Loucy (cell line): ENCODE measurements around the gene CORO1C.
"Not testable (repeated sequence)": the region's sequence is repeated elsewhere in the genome, so short reads cannot be mapped to it uniquely, and the experiment has no call there.

Source experiments
- H2AFZ ChIP-seq: fragments of 200-600 bp; sonication (generic); 2 replicates; pipeline ENCODE4 v1.6.0; 2016; ENCODE audit warnings: antibody characterized with exemption, mild to moderate bottlenecking, low read length, moderate library complexity
- H3F3A ChIP-seq: fragments of 200-600 bp; 2 replicates; pipeline ENCODE4 v1.6.0; 2016; ENCODE audit warnings: antibody characterized with exemption, low read depth, mild to moderate bottlenecking
- H3K27me3 ChIP-seq: fragments of 200-600 bp; sonication (generic); 2 replicates; pipeline ENCODE4 v1.6.1; 2014; ENCODE audit warnings: low read length, mild to moderate bottlenecking; ENCODE audit not compliant: insufficient read depth, poor library complexity, severe bottlenecking
- H3K36me3 ChIP-seq: fragments of 200-600 bp; sonication (generic); 2 replicates; pipeline ENCODE4 v1.6.1; 2016; ENCODE audit warnings: low read length; ENCODE audit not compliant: insufficient read depth
- H3K4me1 ChIP-seq: fragments of 200-600 bp; sonication (generic); 2 replicates; pipeline ENCODE4 v1.5.1; 2014; ENCODE audit warnings: low read length, mild to moderate bottlenecking; ENCODE audit not compliant: insufficient read depth, poor library complexity, severe bottlenecking
- H3K4me2 ChIP-seq: fragments of 200-600 bp; sonication (generic); 2 replicates; pipeline ENCODE4 v1.6.0; 2014; ENCODE audit warnings: antibody characterized with exemption, low read length, low read depth, mild to moderate bottlenecking; ENCODE audit not compliant: poor library complexity, severe bottlenecking
- H3K4me3 ChIP-seq: fragments of 200-600 bp; sonication (generic); 2 replicates; pipeline ENCODE4 v1.5.1; 2014; ENCODE audit warnings: low read length, mild to moderate bottlenecking, mixed read lengths; ENCODE audit not compliant: poor library complexity, severe bottlenecking
- H3K79me2 ChIP-seq: fragments of 200-600 bp; sonication (generic); 2 replicates; pipeline ENCODE4 v1.6.1; 2014; ENCODE audit warnings: low read length; ENCODE audit not compliant: insufficient read depth
- H3K9ac ChIP-seq: fragments of 200-600 bp; sonication (generic); 2 replicates; pipeline ENCODE4 v1.6.0; 2014; ENCODE audit warnings: mild to moderate bottlenecking, low read depth, low read length, moderate library complexity; ENCODE audit not compliant: poor library complexity, severe bottlenecking
- H3K9me2 ChIP-seq: fragments of 200-600 bp; sonication (generic); replicated peaks from 2 replicates; pipeline ENCODE4 v1.6.1; 2016; ENCODE audit warnings: low read depth, low read length, mixed read lengths
- H3K9me3 ChIP-seq: fragments of 200-600 bp; sonication (generic); 2 replicates; pipeline ENCODE4 v1.6.1; 2014; ENCODE audit warnings: mild to moderate bottlenecking, antibody characterized with exemption, low read length, low read depth; ENCODE audit not compliant: insufficient read depth
- H4K20me1 ChIP-seq: fragments of 200-600 bp; sonication (generic); 2 replicates; pipeline ENCODE4 v1.6.0; 2014; ENCODE audit warnings: antibody characterized with exemption, low read length, mild to moderate bottlenecking; ENCODE audit not compliant: insufficient read depth, poor library complexity, severe bottlenecking
- EZH2phosphoT487 ChIP-seq: fragments of 200-600 bp; IDR thresholded peaks from 2 replicates; pipeline ENCODE4 v1.6.1; 2018; ENCODE audit warnings: antibody characterized with exemption, mild to moderate bottlenecking, moderate library complexity, borderline replicate concordance
- TF ChIP-seq, protein P1 (sequence below): fragments of 200-600 bp; sonication (generic); conservative IDR thresholded peaks from 2 replicates; pipeline ENCODE4 v1.5.1; 2014; ENCODE audit warnings: mild to moderate bottlenecking, antibody characterized with exemption, low read length

CORO1C gene

DNA sequence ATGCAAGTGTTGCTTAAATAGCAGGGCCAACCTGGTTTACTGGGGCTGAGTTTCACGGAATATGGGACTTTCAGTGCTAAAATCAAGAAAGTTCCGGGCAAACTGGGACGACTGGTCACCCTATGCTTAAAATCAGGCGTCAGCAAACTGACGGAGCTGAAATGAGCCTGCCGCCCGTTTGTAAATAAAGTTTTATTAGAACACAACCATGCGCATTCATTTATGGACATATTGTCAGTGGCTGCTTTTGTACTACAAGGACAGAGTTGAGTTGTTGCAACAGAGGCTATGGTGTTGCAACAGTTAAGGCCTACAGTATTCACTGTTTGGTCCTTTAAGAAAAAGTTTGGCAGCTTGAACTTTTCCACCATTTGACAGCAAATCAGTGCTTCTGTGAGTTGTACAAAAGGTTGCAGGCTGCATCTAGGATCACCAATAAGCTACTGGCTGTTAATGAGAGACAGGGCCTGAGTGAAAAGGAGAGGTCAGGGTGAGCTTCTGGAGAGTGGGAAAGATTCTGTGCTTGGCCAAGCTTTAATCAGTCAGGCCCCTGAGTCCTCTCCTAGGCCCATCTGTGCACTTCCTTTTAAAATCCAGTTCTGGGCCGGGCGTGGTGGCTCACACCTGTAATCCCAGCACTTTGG lies 111.0 kb downstream of the CORO1C start:
- H3K9ac ChIP-seq = no peak overlapping the region
- no peak overlapping the region for H2AFZ ChIP-seq
- H3K4me3 ChIP-seq = no peak overlapping the region
- no peaks in the 10 kb centered on the region for H3K36me3 ChIP-seq
- no peaks in the 10 kb centered on the region for H3K9me2 ChIP-seq
- no peaks in the 10 kb centered on the region for H4K20me1 ChIP-seq
- H3K4me1 ChIP-seq = peaks cover 23% of the 10 kb centered on the region
- H3K4me2 ChIP-seq = no peak overlapping the region
- no peaks in the 10 kb centered on the region for H3K9me3 ChIP-seq
- TF ChIP-seq, protein P1, sequence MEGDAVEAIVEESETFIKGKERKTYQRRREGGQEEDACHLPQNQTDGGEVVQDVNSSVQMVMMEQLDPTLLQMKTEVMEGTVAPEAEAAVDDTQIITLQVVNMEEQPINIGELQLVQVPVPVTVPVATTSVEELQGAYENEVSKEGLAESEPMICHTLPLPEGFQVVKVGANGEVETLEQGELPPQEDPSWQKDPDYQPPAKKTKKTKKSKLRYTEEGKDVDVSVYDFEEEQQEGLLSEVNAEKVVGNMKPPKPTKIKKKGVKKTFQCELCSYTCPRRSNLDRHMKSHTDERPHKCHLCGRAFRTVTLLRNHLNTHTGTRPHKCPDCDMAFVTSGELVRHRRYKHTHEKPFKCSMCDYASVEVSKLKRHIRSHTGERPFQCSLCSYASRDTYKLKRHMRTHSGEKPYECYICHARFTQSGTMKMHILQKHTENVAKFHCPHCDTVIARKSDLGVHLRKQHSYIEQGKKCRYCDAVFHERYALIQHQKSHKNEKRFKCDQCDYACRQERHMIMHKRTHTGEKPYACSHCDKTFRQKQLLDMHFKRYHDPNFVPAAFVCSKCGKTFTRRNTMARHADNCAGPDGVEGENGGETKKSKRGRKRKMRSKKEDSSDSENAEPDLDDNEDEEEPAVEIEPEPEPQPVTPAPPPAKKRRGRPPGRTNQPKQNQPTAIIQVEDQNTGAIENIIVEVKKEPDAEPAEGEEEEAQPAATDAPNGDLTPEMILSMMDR = no peak
- TF ChIP-seq EZH2phosphoT487 = no peak
- H3K79me2 ChIP-seq = no peaks in the 10 kb centered on the region
- no peaks in the 10 kb centered on the region for H3K27me3 ChIP-seq
- no peaks in the 10 kb centered on the region for H3F3A ChIP-seq

DNA sequence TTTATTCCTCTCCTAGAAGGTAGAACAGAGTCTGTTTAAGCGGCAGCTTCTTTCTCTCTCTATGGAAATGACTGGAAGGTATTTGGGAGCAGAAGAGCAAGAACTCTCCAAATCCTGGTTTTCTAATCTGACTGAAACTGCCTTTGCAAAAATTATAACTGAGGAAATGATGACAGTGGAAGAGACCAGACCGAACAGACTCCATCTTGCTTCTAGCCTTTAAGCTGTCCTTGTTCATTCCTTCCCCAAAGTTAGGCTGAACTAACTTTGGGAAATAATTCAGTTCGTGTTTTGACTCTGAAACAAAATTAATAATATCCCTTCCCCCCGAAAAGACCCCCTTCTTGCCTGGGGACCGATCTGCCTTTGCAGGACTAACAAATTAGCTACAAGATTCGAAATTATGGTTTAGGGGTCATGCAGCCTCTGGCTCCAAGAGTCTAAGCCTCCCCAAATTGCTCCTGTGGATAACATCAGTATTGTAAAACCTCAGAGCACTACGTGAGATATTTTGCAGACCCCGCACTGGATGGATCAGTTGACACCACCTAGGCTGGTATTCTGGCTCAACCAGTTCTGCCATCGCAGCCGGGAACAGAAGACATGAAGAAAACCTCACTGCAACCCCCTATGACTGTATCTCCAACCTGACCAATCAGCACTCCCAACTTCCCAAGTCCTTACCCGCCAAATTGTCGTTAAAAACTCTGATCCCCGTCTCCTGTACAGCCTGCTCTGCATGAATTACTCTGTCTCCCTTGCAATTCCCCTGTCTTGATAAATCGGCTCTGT lies 111.8 kb downstream of the CORO1C start:
- Histone ChIP-seq H3K9ac (no peak overlapping the region), H4K20me1 (no peaks in the 10 kb centered on the region), H3K27me3 (no peaks in the 10 kb centered on the region), H3K79me2 (no peaks in the 10 kb centered on the region), H3K4me2 (no peak overlapping the region), H3K9me2 (no peaks in the 10 kb centered on the region), H3K4me1 (peaks cover 23% of the 10 kb centered on the region), H3K4me3 (no peak overlapping the region), H3F3A (no peaks in the 10 kb centered on the region), H3K9me3 (no peaks in the 10 kb centered on the region), H2AFZ (no peak overlapping the region), H3K36me3 (no peaks in the 10 kb centered on the region)
- TF ChIP-seq EZH2phosphoT487 = no peak
- TF ChIP-seq, protein P1 = no peak

DNA sequence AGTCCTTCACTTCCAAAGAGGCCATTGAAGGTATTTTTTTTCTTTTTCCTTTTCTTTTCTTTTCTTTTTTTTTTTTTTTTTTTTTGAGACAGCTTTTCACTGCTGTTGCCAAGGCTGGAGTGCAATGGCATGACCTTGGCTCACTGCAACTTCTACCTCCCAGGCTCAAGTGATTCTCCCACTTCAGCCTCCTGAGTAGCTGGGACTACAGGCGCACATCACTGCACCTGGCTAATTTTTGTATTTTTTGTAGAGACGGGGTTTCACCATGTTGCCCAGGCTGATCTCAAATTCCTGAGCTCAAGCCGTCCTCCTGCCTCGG lies 112.4 kb downstream of the CORO1C start:
- H3K9ac ChIP-seq, H4K20me1 ChIP-seq, H3K36me3 ChIP-seq, H3F3A ChIP-seq, H3K4me2 ChIP-seq, H3K9me2 ChIP-seq, H3K79me2 ChIP-seq, H3K9me3 ChIP-seq, H3K27me3 ChIP-seq, H2AFZ ChIP-seq, H3K4me3 ChIP-seq: not testable (repeated sequence)
- H3K4me1 ChIP-seq = peaks cover 23% of the 10 kb centered on the region
